ENCODE results near the gene NOTCH1. TPM values are rescaled to one million over a fixed set of nuclear protein-coding genes. Genes with fewer than 3 reads are reported as not detected.
"Not testable (repeated sequence)": the region's sequence is repeated elsewhere in the genome, so short reads cannot be mapped to it uniquely, and the experiment has no call there.

The NOTCH1 gene
- total and polyA plus RNA-seq, 2 donors (not counting 1 experiment from before 2014, with no cell fraction given) = 3.3 to 10.9 TPM

DNA sequence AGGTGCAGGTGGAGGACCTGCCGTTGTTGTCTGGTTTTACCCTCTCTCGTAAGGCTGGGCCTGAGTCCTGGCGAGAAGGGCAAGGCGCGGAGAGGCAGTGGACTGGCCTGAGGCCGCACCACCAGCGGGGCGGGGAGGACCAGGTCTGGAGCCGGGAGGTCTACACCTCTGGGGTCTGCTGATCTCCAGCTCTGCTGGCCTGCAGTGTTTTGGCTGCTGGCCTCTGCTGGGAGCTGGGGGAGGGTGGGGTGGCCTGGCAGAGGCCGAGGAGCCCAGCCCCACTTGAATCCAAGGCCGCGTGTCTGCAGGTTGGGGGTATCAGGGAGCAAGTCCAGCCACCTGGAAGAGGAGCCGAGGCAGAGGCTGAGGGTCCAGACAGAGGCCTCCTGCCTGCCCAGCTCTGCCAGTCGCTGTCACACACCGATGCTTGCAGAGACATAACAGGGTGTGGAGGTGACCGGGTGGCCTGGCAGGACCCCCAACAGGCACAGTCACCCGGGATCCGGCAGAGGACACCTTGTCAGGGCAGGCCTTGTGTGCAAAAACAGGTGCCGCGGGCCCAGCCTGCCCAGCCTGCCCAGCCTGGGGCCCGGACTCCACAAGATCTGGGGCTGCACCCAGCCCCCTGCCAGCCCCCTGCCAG, 29.9 kb upstream of the NOTCH1 start:
- Histone ChIP-seq H4K20me1 (ENCODE audit: control insufficient read depth, extremely low read depth, insufficient read depth, low read length) (no peaks in the 10 kb centered on the region), H3K4me1 (ENCODE audit: control insufficient read depth, extremely low read depth, insufficient read depth, low read length) (peaks cover 14% of the 10 kb centered on the region), H3K4me3 (replicated peaks in 1 of 4; ENCODE audit: control extremely low read depth in 1 of 4, insufficient read depth in 1 of 4, low read depth in 3 of 4, low read length in 4 of 4) (no peak overlapping the region), H2AFZ (ENCODE audit: low read length) (no peak overlapping the region), H3K9ac (ENCODE audit: insufficient read depth, low read length) (no peak overlapping the region), H3K4me2 (ENCODE audit: extremely low read depth, insufficient read depth, low read length) (no peak overlapping the region), H3K27me3 (ENCODE audit: control insufficient read depth, insufficient read depth, low read length) (no peaks in the 10 kb centered on the region), H3K9me3 (ENCODE audit: control insufficient read depth, insufficient read depth, low read depth, low read length) (no peaks in the 10 kb centered on the region), H3K79me2 (ENCODE audit: control insufficient read depth, insufficient read depth, low read length) (no peaks in the 10 kb centered on the region), H3K27ac (ENCODE audit: insufficient read depth, low read length) (no peak overlapping the region), H3K36me3 (ENCODE audit: control insufficient read depth, insufficient read depth, low read length) (no peaks in the 10 kb centered on the region)
- TF ChIP-seq, protein P1, sequence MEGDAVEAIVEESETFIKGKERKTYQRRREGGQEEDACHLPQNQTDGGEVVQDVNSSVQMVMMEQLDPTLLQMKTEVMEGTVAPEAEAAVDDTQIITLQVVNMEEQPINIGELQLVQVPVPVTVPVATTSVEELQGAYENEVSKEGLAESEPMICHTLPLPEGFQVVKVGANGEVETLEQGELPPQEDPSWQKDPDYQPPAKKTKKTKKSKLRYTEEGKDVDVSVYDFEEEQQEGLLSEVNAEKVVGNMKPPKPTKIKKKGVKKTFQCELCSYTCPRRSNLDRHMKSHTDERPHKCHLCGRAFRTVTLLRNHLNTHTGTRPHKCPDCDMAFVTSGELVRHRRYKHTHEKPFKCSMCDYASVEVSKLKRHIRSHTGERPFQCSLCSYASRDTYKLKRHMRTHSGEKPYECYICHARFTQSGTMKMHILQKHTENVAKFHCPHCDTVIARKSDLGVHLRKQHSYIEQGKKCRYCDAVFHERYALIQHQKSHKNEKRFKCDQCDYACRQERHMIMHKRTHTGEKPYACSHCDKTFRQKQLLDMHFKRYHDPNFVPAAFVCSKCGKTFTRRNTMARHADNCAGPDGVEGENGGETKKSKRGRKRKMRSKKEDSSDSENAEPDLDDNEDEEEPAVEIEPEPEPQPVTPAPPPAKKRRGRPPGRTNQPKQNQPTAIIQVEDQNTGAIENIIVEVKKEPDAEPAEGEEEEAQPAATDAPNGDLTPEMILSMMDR (conservative IDR thresholded peaks at IDR 0.05 in 1 of 2, IDR thresholded peaks at IDR 0.05 in 1 of 2; ENCODE audit: low read depth in 1 of 2, low read length in 2 of 2) = no peak
- TF ChIP-seq EZH2 (IDR thresholded peaks at IDR 0.05; ENCODE audit: low read length, missing control alignments) = no peak
- no peak for DNase-seq (ENCODE audit: low read depth in 2 of 2)

DNA sequence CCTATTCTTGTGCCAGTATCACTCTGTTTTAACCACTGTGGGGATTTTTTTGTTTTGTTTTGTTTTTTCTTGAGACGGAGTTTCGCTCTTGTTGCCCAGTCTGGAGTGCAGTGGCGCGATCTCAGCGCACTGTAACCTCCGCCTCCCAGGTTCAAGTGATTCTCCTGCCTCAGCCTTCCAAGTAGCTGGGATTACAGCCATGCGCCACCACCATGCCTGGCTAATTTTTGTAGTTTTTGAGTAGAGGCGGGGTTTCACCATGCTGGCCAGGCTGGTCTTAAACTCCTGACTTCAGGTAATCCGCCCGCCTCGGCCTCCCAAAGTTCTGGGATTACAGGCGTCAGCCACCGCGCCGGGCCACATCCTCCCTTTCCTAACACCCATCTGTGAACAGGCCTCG, 28.8 kb upstream of the NOTCH1 start:
- not testable (repeated sequence) for H2AFZ ChIP-seq (ENCODE audit: low read length); H3K9ac ChIP-seq (ENCODE audit: insufficient read depth, low read length); H3K27me3 ChIP-seq (ENCODE audit: control insufficient read depth, insufficient read depth, low read length); H3K4me2 ChIP-seq (ENCODE audit: extremely low read depth, insufficient read depth, low read length); H3K4me3 ChIP-seq (replicated peaks in 1 of 4; ENCODE audit: control extremely low read depth in 1 of 4, insufficient read depth in 1 of 4, low read depth in 3 of 4, low read length in 4 of 4); H3K9me3 ChIP-seq (ENCODE audit: control insufficient read depth, insufficient read depth, low read depth, low read length); H4K20me1 ChIP-seq (ENCODE audit: control insufficient read depth, extremely low read depth, insufficient read depth, low read length); H3K79me2 ChIP-seq (ENCODE audit: control insufficient read depth, insufficient read depth, low read length); DNase-seq (ENCODE audit: low read depth in 2 of 2); H3K36me3 ChIP-seq (ENCODE audit: control insufficient read depth, insufficient read depth, low read length); H3K27ac ChIP-seq (ENCODE audit: insufficient read depth, low read length)
- H3K4me1 ChIP-seq (ENCODE audit: control insufficient read depth, extremely low read depth, insufficient read depth, low read length) = peaks cover 14% of the 10 kb centered on the region

DNA sequence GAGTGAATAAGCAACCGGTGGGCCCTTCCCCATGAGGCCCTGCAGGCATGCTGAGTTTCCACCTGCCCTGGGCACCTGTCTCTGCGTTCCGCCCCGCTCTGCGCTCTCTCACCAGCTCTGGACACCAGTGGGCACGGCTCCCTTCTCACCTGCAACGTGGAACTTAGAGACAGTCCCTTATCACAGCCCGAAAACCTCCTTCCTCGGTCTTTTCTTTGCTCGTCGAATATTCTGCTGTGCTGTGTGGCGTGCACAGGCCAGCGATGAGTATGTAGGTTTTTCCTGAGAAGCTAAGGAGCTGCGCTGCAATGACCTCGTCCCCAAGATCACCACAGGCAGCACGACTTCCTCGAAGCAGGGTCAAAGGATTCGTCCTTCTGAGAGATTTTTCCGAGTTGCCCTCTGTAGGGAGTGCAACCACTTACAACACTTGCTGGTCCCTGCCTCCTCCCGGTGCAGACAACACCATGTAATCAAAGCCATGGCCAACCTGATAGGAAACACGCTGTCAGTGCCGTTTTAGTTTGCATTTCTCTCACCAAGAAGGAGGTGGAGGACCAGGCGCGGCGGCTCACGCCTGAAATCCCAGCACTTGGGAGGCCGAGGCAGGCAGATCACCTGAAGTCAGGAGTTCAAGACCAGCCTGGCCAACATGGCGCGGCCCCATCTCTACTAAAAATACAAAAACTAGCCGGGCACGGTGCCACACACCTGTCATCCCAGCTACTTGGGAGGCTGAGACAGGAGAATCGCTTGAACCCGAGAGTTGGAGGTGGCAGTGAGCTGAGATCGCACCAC, 27.2 kb upstream of the NOTCH1 start:
- H4K20me1 ChIP-seq (ENCODE audit: control insufficient read depth, extremely low read depth, insufficient read depth, low read length) = no peaks in the 10 kb centered on the region
- DNase-seq (ENCODE audit: low read depth in 2 of 2) = no peak
- no peak overlapping the region for H3K27ac ChIP-seq (ENCODE audit: insufficient read depth, low read length)
- H3K9ac ChIP-seq (ENCODE audit: insufficient read depth, low read length) = no peak overlapping the region
- no peaks in the 10 kb centered on the region for H3K36me3 ChIP-seq (ENCODE audit: control insufficient read depth, insufficient read depth, low read length)
- H3K9me3 ChIP-seq (ENCODE audit: control insufficient read depth, insufficient read depth, low read depth, low read length) = no peaks in the 10 kb centered on the region
- H3K27me3 ChIP-seq (ENCODE audit: control insufficient read depth, insufficient read depth, low read length) = no peaks in the 10 kb centered on the region
- no peaks in the 10 kb centered on the region for H3K79me2 ChIP-seq (ENCODE audit: control insufficient read depth, insufficient read depth, low read length)
- peaks cover 21% of the 10 kb centered on the region for H3K4me1 ChIP-seq (ENCODE audit: control insufficient read depth, extremely low read depth, insufficient read depth, low read length)
- H3K4me3 ChIP-seq (replicated peaks in 1 of 4; ENCODE audit: control extremely low read depth in 1 of 4, insufficient read depth in 1 of 4, low read depth in 3 of 4, low read length in 4 of 4) = no peak overlapping the region
- no peak overlapping the region for H2AFZ ChIP-seq (ENCODE audit: low read length)
- no peak overlapping the region for H3K4me2 ChIP-seq (ENCODE audit: extremely low read depth, insufficient read depth, low read length)
- TF ChIP-seq EZH2 (IDR thresholded peaks at IDR 0.05; ENCODE audit: low read length, missing control alignments) = no peak
- TF ChIP-seq, protein P1 (conservative IDR thresholded peaks at IDR 0.05 in 1 of 2, IDR thresholded peaks at IDR 0.05 in 1 of 2; ENCODE audit: low read depth in 1 of 2, low read length in 2 of 2) = no peak
